ENCODE data around the gene BTBD16.

GRCh38 chr10:122349758-122350369 is 78.8 kb downstream of the BTBD16 start:
- TF ChIP-seq ZNF407 (CRISPR knock-in tag; IDR thresholded peaks at IDR 0.05; ENCODE audit: not compliant biosample characterization) (no peak), ZNF704 (CRISPR knock-in tag; IDR thresholded peaks at IDR 0.05; ENCODE audit: borderline replicate concordance) (no peak), CTCF (CRISPR knock-in tag; IDR thresholded peaks at IDR 0.05) (no peak)

Measured in HepG2 (cell line).